Endodermal cell (in vitro differentiated cells): ENCODE measurements around the gene TTK. TPM values are rescaled to one million over a fixed set of nuclear protein-coding genes. Genes with fewer than 3 reads are reported as not detected.

Experiments used
- DNase-seq: peaks from one replicate; pipeline ENCODE4 v3.0.0-alpha.2; 2017
- H3K27ac ChIP-seq: 2 replicates; pipeline ENCODE4 v1.5.1; 2013; ENCODE audit warnings: mild to moderate bottlenecking, low read depth, low read length, moderate library complexity
- H3K27me3 ChIP-seq: 2 replicates; pipeline ENCODE4 v1.6.1; 2013; ENCODE audit warnings: mild to moderate bottlenecking, low read length, moderate library complexity; ENCODE audit not compliant: insufficient read depth, control insufficient read depth, poor library complexity, severe bottlenecking
- H3K36me3 ChIP-seq: 2 replicates; pipeline ENCODE4 v1.7.0; 2013; ENCODE audit warnings: mild to moderate bottlenecking, low read length, moderate library complexity; ENCODE audit not compliant: control insufficient read depth, insufficient read depth
- H3K4me1 ChIP-seq: one replicate; pipeline ENCODE4 v1.7.0; 2013; ENCODE audit warnings: low read length; ENCODE audit not compliant: control insufficient read depth, insufficient read depth
- H3K4me3 ChIP-seq: 2 replicates; pipeline ENCODE4 v1.5.1; 2013; ENCODE audit warnings: mild to moderate bottlenecking, low read length, moderate library complexity
- H3K9ac ChIP-seq: 2 replicates; pipeline ENCODE4 v1.6.1; 2013; ENCODE audit warnings: mild to moderate bottlenecking, low read length, moderate library complexity; ENCODE audit not compliant: poor library complexity, severe bottlenecking; ENCODE audit errors: extremely low read depth
- H3K9me3 ChIP-seq: 2 replicates; pipeline ENCODE4 v1.6.1; 2013; ENCODE audit warnings: mild to moderate bottlenecking, low read length, moderate library complexity; ENCODE audit not compliant: control insufficient read depth
- H3K27ac Mint-ChIP-seq: 2 replicates; pipeline ENCODE4 v1.8.0; 2020; ENCODE audit warnings: mixed read lengths
- H3K27me3 Mint-ChIP-seq: 2 replicates; pipeline ENCODE4 v1.8.0; 2021; ENCODE audit warnings: mild to moderate bottlenecking, mixed read lengths; ENCODE audit not compliant: insufficient read depth
- H3K36me3 Mint-ChIP-seq: 2 replicates; pipeline ENCODE4 v1.8.0; 2020; ENCODE audit warnings: low read depth, mixed read lengths
- H3K4me1 Mint-ChIP-seq: 2 replicates; pipeline ENCODE4 v1.8.0; 2020; ENCODE audit warnings: mixed read lengths
- H3K4me3 Mint-ChIP-seq: 2 replicates; pipeline ENCODE4 v1.8.0; 2020; ENCODE audit warnings: mild to moderate bottlenecking, moderate library complexity, mixed read lengths
- H3K9me3 Mint-ChIP-seq: 2 replicates; pipeline ENCODE4 v1.8.0; 2020; ENCODE audit warnings: mild to moderate bottlenecking, mixed read lengths
- CTCF ChIP-seq: fragments of 200-600 bp; sonication (generic); conservative IDR thresholded peaks from 2 replicates; pipeline ENCODE4 v1.5.0; 2021; ENCODE audit warnings: antibody characterized with exemption, mild to moderate bottlenecking
- WGBS, 2 experiments: methylation state at CpG; one replicate each; pipeline versions ENCODE4 v1.1.5 to v1.1.7; 2013; ENCODE audit warnings: missing lambda C conversion rate in 2 of 2, mixed read lengths in 1 of 2; ENCODE audit not compliant: insufficient coverage in 1 of 2, insufficient read length in 1 of 2; 5-methylcytosine and 5-hydroxymethylcytosine counted together
- total RNA-seq, 2 donors: library from RNA; stranded (reverse); fragmentation: NEBNext Ultra II Directional in 1 of 2; extraction: Animal tissue kit (Norgen Biotek cat#: 25700) in 1 of 2; gene quantifications; 2 replicates in 1 of 2; 3 replicates in 1 of 2; pipeline ENCODE4 v1.2.1, GENCODE V29; 2021

TTK gene
- total RNA-seq, 2 donors from 2014 or later: 31.5 to 45.0 TPM

GRCh38 chr6:79997728-79998127 is 6.7 kb upstream of the TTK start:
- H3K27ac Mint-ChIP-seq: no peak overlapping the region
- H3K4me3 Mint-ChIP-seq: no peak overlapping the region
- no peak overlapping the region for H3K9ac ChIP-seq

GRCh38 chr6:80001337-80001736 is 3.1 kb upstream of the TTK start:
- no peak overlapping the region for H3K9ac ChIP-seq
- H3K27me3 ChIP-seq: no peaks in the 10 kb centered on the region
- WGBS, 2 experiments: 83 to 100% methylated on average over 1 of the region's 1 CpG
- Mint-ChIP-seq H3K4me1 (peaks cover 20% of the 10 kb centered on the region), H3K4me3 (no peak overlapping the region), H3K36me3 (peaks cover 2% of the 10 kb centered on the region), H3K9me3 (no peaks in the 10 kb centered on the region), H3K27ac (no peak overlapping the region), H3K27me3 (no peaks in the 10 kb centered on the region)
- no peak for TF ChIP-seq CTCF
- no peaks in the 10 kb centered on the region for H3K9me3 ChIP-seq
- no peak for DNase-seq
- H3K4me1 ChIP-seq: no peaks in the 10 kb centered on the region
- peaks cover 2% of the 10 kb centered on the region for H3K36me3 ChIP-seq
- H3K27ac ChIP-seq: no peak overlapping the region
- no peak overlapping the region for H3K4me3 ChIP-seq

More at GRCh38 chr6:79997728-79998127, 6.7 kb upstream of the TTK start:
- H3K27ac ChIP-seq: no peak overlapping the region
- no peak for TF ChIP-seq CTCF
- H3K27me3 ChIP-seq: no peaks in the 10 kb centered on the region
- Mint-ChIP-seq H3K9me3 (no peaks in the 10 kb centered on the region), H3K27me3 (no peaks in the 10 kb centered on the region), H3K36me3 (no peaks in the 10 kb centered on the region), H3K4me1 (no peaks in the 10 kb centered on the region)
- no peak overlapping the region for H3K4me3 ChIP-seq
- no peaks in the 10 kb centered on the region for H3K9me3 ChIP-seq
- DNase-seq: no peak
- 83 to 93% methylated on average over 1 of the region's 1 CpG for WGBS, 2 experiments
- H3K36me3 ChIP-seq: no peaks in the 10 kb centered on the region
- no peaks in the 10 kb centered on the region for H3K4me1 ChIP-seq

GRCh38 chr6:80003826-80004172 is 650 bp upstream of the TTK start:
- no peak for DNase-seq

More at GRCh38 chr6:80003826-80004172, 650 bp upstream of the TTK start:
- Mint-ChIP-seq H3K36me3 (peaks cover 10% of the 10 kb centered on the region), H3K4me3 (peak overlapping the region; percentile 82), H3K4me1 (peaks cover 20% of the 10 kb centered on the region), H3K27me3 (no peaks in the 10 kb centered on the region), H3K27ac (peak overlapping the region; percentile 93), H3K9me3 (no peaks in the 10 kb centered on the region)
- Histone ChIP-seq H3K9ac (peak overlapping the region; percentile 56), H3K27ac (no peak overlapping the region), H3K4me1 (no peaks in the 10 kb centered on the region), H3K4me3 (peak overlapping the region; percentile 82), H3K27me3 (no peaks in the 10 kb centered on the region), H3K9me3 (no peaks in the 10 kb centered on the region), H3K36me3 (peaks cover 18% of the 10 kb centered on the region)
- 47 to 87% methylated on average over 7 to 13 of the region's 13 CpGs for WGBS, 2 experiments
- TF ChIP-seq CTCF: no peak
